Erythroblast (primary cell): ENCODE data around the gene PRR15.
A peak's percentile ranks its signal among the peaks of the same experiment; 100 is the strongest.

ENCODE experiments used
- DNase-seq, 2 experiments: peaks; one replicate each; lab custom pipeline; 2025; lab: John Stamatoyannopoulos, UW
- GATA1 ChIP-seq: IDR thresholded peaks from 2 replicates; pipeline ENCODE4 v1.6.1; 2011; ENCODE audit warnings: low read depth, mild to moderate bottlenecking, control low read depth, low read length, moderate library complexity
- POLR2A ChIP-seq: IDR thresholded peaks from 2 replicates; pipeline ENCODE4 v1.6.1; 2011; ENCODE audit warnings: mild to moderate bottlenecking, low read length

The PRR15 gene

DNA sequence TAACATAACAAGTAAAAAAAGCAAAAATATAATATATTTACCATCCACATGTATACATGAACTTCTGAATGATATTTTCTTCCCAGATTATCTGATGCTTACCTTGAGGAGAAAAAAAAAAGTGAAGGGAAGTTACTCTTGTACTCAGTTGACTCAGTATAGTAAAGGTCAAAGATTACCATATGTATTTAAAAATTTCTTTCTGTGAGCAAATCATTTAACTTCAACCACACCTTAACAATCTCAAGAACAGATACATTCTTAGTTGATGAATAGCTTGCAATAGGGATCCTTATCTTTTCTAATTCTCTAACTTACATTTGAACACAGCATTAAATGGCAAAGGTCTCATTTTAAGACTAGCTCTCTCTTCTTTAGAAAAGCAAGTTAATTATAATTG, 29.8 kb downstream of the PRR15 start:
- DNase-seq = no peak
- TF ChIP-seq POLR2A (no peak), GATA1 (no peak)

DNA sequence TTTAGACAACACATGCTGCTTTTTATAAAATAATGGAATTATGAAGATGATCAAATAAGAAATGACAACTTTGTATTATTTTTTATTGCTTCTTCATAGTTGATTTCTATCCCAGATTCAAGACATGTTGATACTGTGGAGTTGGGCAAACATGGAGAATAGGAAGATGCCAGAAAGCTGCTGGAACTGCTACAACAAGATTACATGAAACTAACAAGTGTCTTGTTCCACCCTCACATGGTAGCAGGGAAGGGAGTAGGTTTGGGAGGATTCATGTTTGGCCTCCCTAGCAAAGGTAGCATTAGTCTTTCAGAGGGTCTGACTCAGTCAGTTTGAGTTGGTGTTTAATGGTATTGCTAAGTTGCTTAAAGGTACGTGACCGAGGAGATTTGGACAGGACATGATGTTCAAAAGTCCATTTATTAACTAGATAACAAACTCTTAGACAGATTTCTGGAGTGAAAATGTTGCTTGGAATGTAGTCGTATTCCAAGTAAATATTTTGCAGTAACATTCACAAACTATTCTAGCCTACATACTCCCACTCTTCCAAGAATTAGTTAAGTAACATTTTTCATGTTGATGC, 33.1 kb downstream of the PRR15 start:
- TF ChIP-seq POLR2A (no peak), GATA1 (no peak)
- no peak for DNase-seq

DNA sequence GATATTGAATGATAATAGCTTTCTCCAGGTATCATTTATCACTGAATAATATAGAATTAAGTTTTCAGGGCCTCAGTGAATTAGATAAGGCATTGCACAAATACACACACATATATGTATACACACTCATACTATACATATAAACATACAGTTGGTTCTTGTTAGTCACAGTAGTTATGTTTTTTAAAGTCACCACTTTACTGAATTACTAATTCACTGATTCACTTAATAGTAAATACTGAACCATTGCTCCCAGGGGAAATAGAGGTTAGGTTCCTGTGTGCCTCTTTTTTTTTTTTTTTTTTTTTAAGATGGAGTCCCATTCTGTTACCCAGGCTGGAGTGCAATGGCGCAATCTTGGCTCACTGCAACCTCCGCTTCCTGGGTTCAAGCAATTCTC, 33.6 kb downstream of the PRR15 start:
- TF ChIP-seq GATA1 (no peak), POLR2A (no peak)
- DNase-seq = no peak

DNA sequence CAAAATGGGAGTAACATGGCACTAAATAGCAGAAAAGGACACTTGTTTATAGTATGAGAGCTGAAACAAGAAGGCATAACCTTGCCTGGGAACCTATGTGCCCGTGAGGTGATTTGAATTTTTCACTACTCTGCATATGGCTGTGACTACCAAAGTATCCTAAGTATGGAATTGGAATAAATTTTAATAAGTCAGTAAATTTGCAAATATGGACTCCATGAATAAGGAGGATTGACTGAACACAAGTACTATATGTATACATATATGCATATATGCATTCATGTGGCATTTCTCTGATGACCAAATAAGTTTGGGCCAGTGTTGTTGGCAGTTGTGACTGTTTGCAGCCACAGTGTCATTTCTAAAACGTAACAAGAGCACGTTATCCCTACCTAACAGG, 34.5 kb downstream of the PRR15 start:
- DNase-seq = no peak
- TF ChIP-seq POLR2A = no peak
- no peak for TF ChIP-seq GATA1

DNA sequence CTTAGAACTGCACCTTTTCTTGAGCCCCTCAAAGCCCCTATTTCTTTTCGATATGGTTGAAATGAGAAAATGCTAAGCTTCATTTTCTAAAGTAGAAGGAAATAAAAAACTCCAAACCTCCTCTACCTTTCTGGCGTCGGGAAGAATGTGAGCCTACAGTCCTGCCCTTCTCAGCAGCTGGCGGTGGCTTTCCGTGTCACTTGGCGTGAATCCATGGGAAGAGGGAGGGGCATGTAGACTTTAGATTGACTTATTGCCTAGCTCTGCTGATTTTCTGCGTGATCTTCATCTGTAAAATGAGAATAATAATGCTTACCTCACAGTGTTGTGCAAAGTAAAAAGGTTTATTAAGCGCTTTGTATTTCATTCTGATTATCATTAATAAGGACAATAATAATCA, 35.0 kb downstream of the PRR15 start:
- no peak for DNase-seq
- TF ChIP-seq POLR2A (no peak), GATA1 (no peak)

DNA sequence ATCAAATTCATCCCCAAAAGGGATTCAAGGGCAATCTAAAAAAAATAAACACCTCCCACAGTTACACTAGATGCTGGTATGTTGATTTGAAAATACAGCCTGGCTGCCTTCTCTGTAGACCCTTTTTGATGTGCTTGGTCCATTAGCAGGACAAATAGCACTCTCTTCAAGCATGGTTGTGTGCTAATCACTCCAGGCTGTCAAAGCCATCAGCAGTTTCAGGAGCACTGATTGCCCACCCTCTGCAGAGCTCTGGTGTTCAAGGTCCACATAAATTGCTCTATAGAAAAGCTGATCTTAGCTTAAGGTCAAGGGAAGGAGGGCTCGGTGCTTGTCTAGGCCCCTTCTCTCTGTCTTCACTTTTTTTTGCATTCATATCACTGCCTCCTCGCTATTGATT, 35.4 kb downstream of the PRR15 start:
- DNase-seq = no peak
- TF ChIP-seq POLR2A (no peak), GATA1 (no peak)

DNA sequence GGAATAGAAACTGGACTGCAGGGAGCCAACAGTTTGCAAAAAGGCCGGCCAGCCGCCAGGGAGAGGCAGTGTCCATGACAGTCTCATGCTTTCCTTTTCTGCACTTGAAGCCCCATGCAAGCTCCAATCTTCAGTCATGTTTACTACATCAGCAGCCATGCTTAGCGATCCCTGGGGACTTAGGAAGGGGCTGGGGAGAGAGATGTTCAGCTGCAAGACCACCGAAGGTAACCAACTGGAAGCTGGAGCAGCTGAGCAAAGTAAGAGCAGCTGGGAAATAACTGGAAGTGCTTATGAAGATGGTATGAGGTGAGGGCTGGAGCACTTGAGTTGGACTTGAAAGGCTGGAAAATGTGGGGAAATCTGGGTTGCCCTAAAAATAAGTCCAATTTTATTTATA, 37.0 kb downstream of the PRR15 start:
- TF ChIP-seq POLR2A = no peak
- TF ChIP-seq GATA1 = no peak
- DNase-seq = no peak

DNA sequence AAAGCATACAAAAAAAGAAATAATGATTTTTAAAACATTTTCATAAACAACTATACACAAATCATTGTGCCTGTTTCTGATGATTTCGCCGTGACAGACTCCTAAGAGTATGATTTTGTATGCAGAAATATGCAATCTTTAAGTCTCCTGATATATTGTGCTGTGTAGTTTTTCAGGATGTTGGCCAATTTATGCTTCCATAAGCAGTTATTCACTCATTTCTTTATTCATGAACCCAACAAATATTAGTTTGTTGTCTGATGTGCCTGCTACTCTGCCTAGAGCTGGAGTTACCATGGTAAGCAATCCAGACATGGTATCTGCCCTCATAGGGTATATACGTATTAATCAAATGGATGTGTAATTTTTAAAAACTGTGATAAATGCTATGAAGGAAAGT, 40.4 kb downstream of the PRR15 start:
- TF ChIP-seq POLR2A (no peak), GATA1 (no peak)
- DNase-seq = no peak

DNA sequence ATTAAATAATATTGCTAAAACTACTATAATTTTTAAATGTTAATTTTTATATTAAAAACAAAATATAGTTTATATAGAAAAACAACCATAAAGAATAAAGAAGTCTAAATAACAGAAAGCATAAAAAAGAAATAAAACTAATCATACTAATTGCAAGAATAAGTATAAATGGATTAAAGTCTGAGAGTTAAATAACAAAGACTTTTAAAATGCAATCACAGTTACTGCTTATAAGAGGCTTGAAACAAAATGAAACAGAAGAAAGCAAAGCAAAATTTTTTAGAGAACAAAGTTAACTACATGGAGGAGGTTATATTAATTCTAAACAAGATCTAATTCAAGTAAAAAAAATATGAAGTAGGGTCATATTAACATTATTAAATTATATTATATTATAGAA, 41.1 kb downstream of the PRR15 start:
- no peak for TF ChIP-seq GATA1
- no peak for TF ChIP-seq POLR2A

DNA sequence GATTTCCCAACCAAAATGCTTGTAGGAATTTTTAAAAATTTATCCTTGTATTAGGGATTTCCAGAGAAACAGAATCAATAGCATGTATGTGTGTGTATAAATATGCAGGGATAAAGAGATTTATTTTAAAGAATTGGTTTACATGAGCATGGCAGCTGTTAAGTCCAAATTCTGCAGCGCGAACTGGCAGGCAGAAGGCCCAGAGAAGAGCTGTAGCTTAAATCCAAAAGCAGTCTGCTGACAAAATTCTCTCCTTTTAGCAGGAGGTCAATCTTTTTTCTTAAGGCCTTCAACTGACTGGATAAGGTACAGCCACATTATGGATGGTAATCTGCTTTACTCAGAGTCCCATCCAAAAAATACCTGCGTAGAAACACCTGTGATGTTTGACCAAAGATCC, 42.0 kb downstream of the PRR15 start:
- TF ChIP-seq GATA1 (no peak), POLR2A (no peak)
- DNase-seq = no peak

More for the DNA sequence above, 41.1 kb downstream of the PRR15 start:
- DNase-seq = no peak

DNA sequence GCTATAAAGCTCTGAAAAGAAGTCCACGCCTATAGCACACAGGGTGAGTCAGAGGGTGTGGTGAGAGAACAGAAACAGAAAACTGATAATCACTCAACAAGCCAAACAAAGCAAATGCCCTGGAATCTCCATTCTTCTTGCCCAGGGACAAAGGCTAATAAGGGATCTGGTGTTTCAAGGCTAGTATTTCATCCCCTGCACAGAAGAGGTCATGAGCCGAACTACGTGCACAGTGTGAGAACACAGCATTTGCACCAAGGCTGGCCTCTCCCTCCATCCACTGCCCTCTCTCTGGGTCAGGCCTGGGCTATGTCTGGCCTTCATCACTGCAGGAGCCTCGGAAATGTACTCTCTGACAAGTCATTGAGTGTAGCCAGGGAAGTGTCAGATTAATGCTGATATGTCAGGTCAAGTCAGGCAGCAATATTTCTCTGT, 42.7 kb downstream of the PRR15 start:
- peak; percentile 41 to 56 for DNase-seq
- TF ChIP-seq POLR2A = no peak

DNA sequence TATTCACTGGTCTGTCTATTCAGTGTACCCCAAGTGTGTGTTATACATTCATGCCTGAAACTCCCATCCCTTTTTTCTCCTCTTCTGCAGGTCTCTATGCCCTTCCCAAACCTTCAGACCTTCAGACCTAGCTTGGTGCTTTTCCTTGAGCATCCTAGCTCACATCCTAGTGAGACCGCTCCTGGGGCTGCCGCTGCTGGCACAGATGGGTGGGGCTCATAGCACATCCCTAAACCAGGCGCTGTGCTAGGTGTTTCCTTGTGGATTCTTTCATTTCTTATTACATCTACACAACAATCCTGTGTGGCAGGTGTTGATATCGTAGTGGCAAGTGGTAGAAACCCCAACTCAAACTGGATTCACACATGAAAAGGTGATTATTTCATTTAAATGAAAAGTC, 43.2 kb downstream of the PRR15 start:
- TF ChIP-seq GATA1 (no peak), POLR2A (no peak)
- DNase-seq = no peak

DNA sequence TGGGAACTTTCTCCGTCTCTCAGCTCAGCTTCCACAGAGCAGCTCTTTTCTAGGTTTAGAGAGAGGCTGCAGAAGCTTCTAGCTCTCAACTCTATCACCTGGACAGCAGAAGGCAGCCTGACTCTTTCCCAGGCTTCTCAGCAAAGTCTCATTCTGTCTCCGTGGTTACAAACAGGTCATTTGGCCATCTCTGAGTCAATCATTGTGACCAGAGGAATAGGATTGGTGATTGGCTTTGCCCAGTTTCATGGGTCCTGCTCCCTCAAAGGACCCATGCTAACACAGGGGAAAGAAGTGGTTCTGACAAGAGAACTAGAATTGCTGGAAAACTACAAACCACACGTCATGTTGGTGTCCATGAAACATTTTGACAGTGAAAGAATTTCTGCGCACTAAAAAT, 43.6 kb downstream of the PRR15 start:
- no peak for DNase-seq
- TF ChIP-seq GATA1 = no peak
- no peak for TF ChIP-seq POLR2A

DNA sequence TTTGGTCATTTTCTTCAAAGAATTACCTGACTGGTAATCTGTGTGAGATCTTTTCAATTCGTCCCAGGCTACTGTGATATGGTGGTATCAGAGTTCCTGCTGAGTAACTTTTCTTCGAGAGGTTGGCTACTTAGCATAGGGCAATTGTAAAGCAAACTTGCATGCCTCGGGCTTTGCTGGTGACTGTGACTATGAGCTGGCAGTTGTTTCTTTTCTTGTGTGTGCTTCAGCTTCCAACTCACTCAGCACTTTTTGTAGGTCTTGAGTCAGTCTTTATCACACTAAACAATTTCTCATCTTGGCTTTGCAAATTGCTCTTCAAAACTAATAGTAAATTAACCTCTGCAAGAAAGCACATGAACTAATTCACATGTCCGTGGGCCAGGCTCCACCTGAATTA, 44.3 kb downstream of the PRR15 start:
- TF ChIP-seq GATA1 (no peak), POLR2A (no peak)
- DNase-seq = no peak

DNA sequence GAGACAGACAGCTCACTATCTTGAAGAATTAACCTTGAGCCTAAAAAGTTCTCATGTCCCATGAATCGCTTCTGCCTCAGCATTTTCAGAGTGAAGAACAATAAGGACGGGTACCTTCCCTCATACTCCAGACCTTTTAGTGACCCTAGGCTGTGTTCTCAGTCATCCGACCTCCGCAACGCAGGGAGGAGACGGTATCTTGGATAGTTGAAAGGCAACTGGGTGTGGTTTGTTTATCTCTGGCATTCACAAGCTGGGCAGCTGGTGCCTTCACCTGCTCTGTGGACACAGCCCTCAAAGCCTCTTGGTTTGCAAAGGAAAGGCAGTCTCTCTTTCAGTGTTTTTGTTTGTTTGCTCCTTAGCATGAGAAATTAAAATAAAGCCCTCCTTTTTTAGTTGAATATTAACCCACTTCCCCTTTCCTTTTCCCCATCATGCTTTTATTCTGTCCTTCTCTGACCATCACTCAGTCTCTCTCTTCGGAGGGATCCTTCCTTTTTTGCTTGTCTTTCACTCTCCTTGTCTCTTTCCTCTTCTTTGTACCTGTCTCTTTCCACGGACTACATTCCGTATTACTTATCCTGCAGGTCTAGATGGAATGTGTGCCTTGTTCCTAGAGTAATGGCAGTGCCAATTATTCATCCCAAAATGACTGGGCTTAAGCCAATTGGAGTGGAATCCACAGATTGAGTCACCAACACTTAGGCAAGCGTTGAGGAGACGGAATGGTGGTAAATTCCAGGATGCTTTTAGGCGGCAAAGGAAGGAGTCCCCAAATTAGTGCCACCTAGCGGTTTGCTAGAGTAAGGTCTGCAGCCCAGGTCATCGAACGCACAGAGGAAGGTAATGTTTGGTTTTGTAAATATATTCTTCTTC, 45.8 kb downstream of the PRR15 start:
- DNase-seq = peak; percentile 37 to 63

More for the DNA sequence above, 45.8 kb downstream of the PRR15 start:
- TF ChIP-seq GATA1 = no peak
- TF ChIP-seq POLR2A = no peak
